Measurements from ENCODE around the gene PDGFC.
A peak's percentile ranks its signal among the peaks of the same experiment; 100 is the strongest.
"Not testable (repeated sequence)": the region's sequence is repeated elsewhere in the genome, so short reads cannot be mapped to it uniquely, and the experiment has no call there.

The PDGFC gene

GRCh38 chr4:156942991-156943390 is 28.6 kb downstream of the PDGFC start:
- TF ChIP-seq EZH2 (IDR thresholded peaks at IDR 0.05) (no peak), POLR2AphosphoS5 (IDR thresholded peaks at IDR 0.05; ENCODE audit: borderline replicate concordance, low read depth, low read length) (no peak), FOXP2 (optimal IDR thresholded peaks at IDR 0.05; ENCODE audit: control extremely low read depth, extremely low read length, insufficient read depth) (no peak)
- H3K4me3 ChIP-seq, result no peak overlapping the region
- DNase-seq (ENCODE audit: low read depth, low spot score), result no peak
- no peak overlapping the region for H3K27ac ChIP-seq
- H3K9ac ChIP-seq (ENCODE audit: insufficient read length), result no peak overlapping the region
- no peaks in the 10 kb centered on the region for H3K36me3 ChIP-seq (ENCODE audit: insufficient read depth, low read length)
- H3K9me3 ChIP-seq (ENCODE audit: low read depth, low read length), result no peaks in the 10 kb centered on the region

GRCh38 chr4:156941940-156942548 is 29.6 kb downstream of the PDGFC start:
- H3K9me3 ChIP-seq (ENCODE audit: low read depth, low read length), result no peaks in the 10 kb centered on the region
- no peaks in the 10 kb centered on the region for H3K36me3 ChIP-seq (ENCODE audit: insufficient read depth, low read length)
- no peak overlapping the region for H3K9ac ChIP-seq (ENCODE audit: insufficient read length)
- TF ChIP-seq POLR2AphosphoS5 (IDR thresholded peaks at IDR 0.05; ENCODE audit: borderline replicate concordance, low read depth, low read length) (no peak), FOXP2 (optimal IDR thresholded peaks at IDR 0.05; ENCODE audit: control extremely low read depth, extremely low read length, insufficient read depth) (no peak), EZH2 (IDR thresholded peaks at IDR 0.05) (no peak)
- no peak for DNase-seq (ENCODE audit: low read depth, low spot score)
- H3K4me3 ChIP-seq, result no peak overlapping the region
- no peak overlapping the region for H3K27ac ChIP-seq

GRCh38 chr4:156939801-156940200 is 31.8 kb downstream of the PDGFC start:
- no peak for TF ChIP-seq FOXP2 (optimal IDR thresholded peaks at IDR 0.05; ENCODE audit: control extremely low read depth, extremely low read length, insufficient read depth)
- no peak for TF ChIP-seq POLR2AphosphoS5 (IDR thresholded peaks at IDR 0.05; ENCODE audit: borderline replicate concordance, low read depth, low read length)
- TF ChIP-seq EZH2 (IDR thresholded peaks at IDR 0.05), result no peak
- Histone ChIP-seq H3K4me3 (no peak overlapping the region), H3K9me3 (ENCODE audit: low read depth, low read length) (no peaks in the 10 kb centered on the region), H3K9ac (ENCODE audit: insufficient read length) (no peak overlapping the region), H3K27ac (no peak overlapping the region), H3K36me3 (ENCODE audit: insufficient read depth, low read length) (no peaks in the 10 kb centered on the region)
- no peak for DNase-seq (ENCODE audit: low read depth, low spot score)

GRCh38 chr4:156939139-156939538 is 32.5 kb downstream of the PDGFC start:
- H3K9me3 ChIP-seq (ENCODE audit: low read depth, low read length), result no peaks in the 10 kb centered on the region
- no peak for TF ChIP-seq POLR2AphosphoS5 (IDR thresholded peaks at IDR 0.05; ENCODE audit: borderline replicate concordance, low read depth, low read length)
- H3K4me3 ChIP-seq, result no peak overlapping the region
- H3K9ac ChIP-seq (ENCODE audit: insufficient read length), result peak overlapping the region; percentile 19
- no peak overlapping the region for H3K27ac ChIP-seq
- no peaks in the 10 kb centered on the region for H3K36me3 ChIP-seq (ENCODE audit: insufficient read depth, low read length)
- no peak for DNase-seq (ENCODE audit: low read depth, low spot score)

- Histone ChIP-seq H3K4me3 (no peak overlapping the region), H3K9me3 (ENCODE audit: low read depth, low read length) (no peaks in the 10 kb centered on the region), H3K9ac (ENCODE audit: insufficient read length) (no peak overlapping the region), H3K36me3 (ENCODE audit: insufficient read depth, low read length) (no peaks in the 10 kb centered on the region), H3K27ac (no peak overlapping the region)
- DNase-seq (ENCODE audit: low read depth, low spot score), result no peak
- TF ChIP-seq POLR2AphosphoS5 (IDR thresholded peaks at IDR 0.05; ENCODE audit: borderline replicate concordance, low read depth, low read length) (no peak), EZH2 (IDR thresholded peaks at IDR 0.05) (no peak), FOXP2 (optimal IDR thresholded peaks at IDR 0.05; ENCODE audit: control extremely low read depth, extremely low read length, insufficient read depth) (no peak)
Measured at GRCh38 chr4:156934259-156934635, 37.4 kb downstream of the PDGFC start.

- no peak overlapping the region for H3K27ac ChIP-seq
- no peak for TF ChIP-seq EZH2 (IDR thresholded peaks at IDR 0.05)
- no peak for TF ChIP-seq POLR2AphosphoS5 (IDR thresholded peaks at IDR 0.05; ENCODE audit: borderline replicate concordance, low read depth, low read length)
- no peak for TF ChIP-seq FOXP2 (optimal IDR thresholded peaks at IDR 0.05; ENCODE audit: control extremely low read depth, extremely low read length, insufficient read depth)
- no peak overlapping the region for H3K4me3 ChIP-seq
- no peak overlapping the region for H3K9ac ChIP-seq (ENCODE audit: insufficient read length)
- no peak for DNase-seq (ENCODE audit: low read depth, low spot score)
- no peaks in the 10 kb centered on the region for H3K9me3 ChIP-seq (ENCODE audit: low read depth, low read length)
- H3K36me3 ChIP-seq (ENCODE audit: insufficient read depth, low read length), result no peaks in the 10 kb centered on the region
Measured at GRCh38 chr4:156933633-156934258, 37.9 kb downstream of the PDGFC start.

GRCh38 chr4:156932360-156932759 is 39.2 kb downstream of the PDGFC start:
- H3K9me3 ChIP-seq (ENCODE audit: low read depth, low read length); H3K9ac ChIP-seq (ENCODE audit: insufficient read length); H3K36me3 ChIP-seq (ENCODE audit: insufficient read depth, low read length); H3K27ac ChIP-seq; H3K4me3 ChIP-seq; DNase-seq (ENCODE audit: low read depth, low spot score): not testable (repeated sequence)

GRCh38 chr4:156931267-156931666 is 40.3 kb downstream of the PDGFC start:
- H3K9ac ChIP-seq (ENCODE audit: insufficient read length), result no peak overlapping the region
- no peak overlapping the region for H3K4me3 ChIP-seq
- H3K9me3 ChIP-seq (ENCODE audit: low read depth, low read length), result no peaks in the 10 kb centered on the region
- TF ChIP-seq POLR2AphosphoS5 (IDR thresholded peaks at IDR 0.05; ENCODE audit: borderline replicate concordance, low read depth, low read length), result no peak
- TF ChIP-seq EZH2 (IDR thresholded peaks at IDR 0.05), result no peak
- TF ChIP-seq FOXP2 (optimal IDR thresholded peaks at IDR 0.05; ENCODE audit: control extremely low read depth, extremely low read length, insufficient read depth), result no peak
- no peak for DNase-seq (ENCODE audit: low read depth, low spot score)
- no peaks in the 10 kb centered on the region for H3K36me3 ChIP-seq (ENCODE audit: insufficient read depth, low read length)
- H3K27ac ChIP-seq, result peak overlapping the region; percentile 57
